SK-N-SH (cell line): Measurements from ENCODE around the gene FHOD3. TPM values are rescaled to one million over a fixed set of nuclear protein-coding genes. Genes with fewer than 3 reads are reported as not detected.

ENCODE experiments used
- CTCF ChIA-PET: fragments of 300-600, 350-600 bp; formaldehyde crosslinking; extraction: SDS; loops from one replicate; lab custom pipeline; 2021; lab: Yijun Ruan, JAX
- POLR2A ChIA-PET: fragments of 350-600 bp; sonication (Branson Sonifier 250); formaldehyde crosslinking; extraction: SDS; loops from one replicate; lab custom pipeline; 2020; ENCODE audit warnings: antibody characterized with exemption, inconsistent platforms; lab: Yijun Ruan, JAX
- DNase-seq: peaks from one replicate; pipeline ENCODE4 v3.0.0; 2012
- H2AFZ ChIP-seq: fragments of 200-600 bp; sonication (generic); 2 replicates; pipeline ENCODE4 v1.8.1; 2016; ENCODE audit warnings: antibody characterized with exemption, mild to moderate bottlenecking, low read depth
- H3F3A ChIP-seq: fragments of 200-600 bp; sonication (generic); replicated peaks from 2 replicates; pipeline ENCODE3; 2016; ENCODE audit warnings: antibody characterized with exemption, mild to moderate bottlenecking; ENCODE audit not compliant: insufficient read depth
- H3K27ac ChIP-seq, 2 experiments: fragments of 200-500 bp in 1 of 2; fragments of 200-600 bp in 1 of 2; sonication (Bioruptor generic) in 1 of 2; sonication (generic), shearing (Covaris generic) in 1 of 2; 2 replicates each; pipeline versions ENCODE4 v1.5.1 to v1.6.1; 2014 to 2016; ENCODE audit warnings: low read depth in 2 of 2, inconsistent platforms in 1 of 2, low read length in 1 of 2, mild to moderate bottlenecking in 1 of 2, mixed read lengths in 1 of 2
- H3K27me3 ChIP-seq: fragments of 200-600 bp; sonication (generic), shearing (Covaris generic); 2 replicates; pipeline ENCODE4 v1.6.1; 2016; ENCODE audit warnings: mixed run types; ENCODE audit not compliant: insufficient read depth
- H3K36me3 ChIP-seq, 2 experiments: fragments of 200-500 bp in 1 of 2; fragments of 200-600 bp in 1 of 2; sonication (Bioruptor generic) in 1 of 2; sonication (generic) in 1 of 2; replicated peaks in 1 of 2; 2 replicates each; pipeline versions ENCODE3 to v1.5.1; 2014 to 2016; ENCODE audit warnings: low read length in 1 of 2, mild to moderate bottlenecking in 1 of 2; ENCODE audit not compliant: insufficient read depth in 2 of 2, control insufficient read depth in 1 of 2
- H3K4me1 ChIP-seq, 2 experiments: fragments of 200-500 bp in 1 of 2; fragments of 200-600 bp in 1 of 2; sonication (Bioruptor generic) in 1 of 2; sonication (generic), shearing (Covaris generic) in 1 of 2; 2 replicates each; pipeline versions ENCODE4 v1.5.1 to v1.6.1; 2014 to 2016; ENCODE audit warnings: low read depth in 1 of 2, low read length in 1 of 2, mixed run types in 1 of 2; ENCODE audit not compliant: insufficient read depth in 2 of 2, control insufficient read depth in 1 of 2
- H3K4me2 ChIP-seq: fragments of 200-600 bp; sonication (generic), shearing (Covaris generic); 2 replicates; pipeline ENCODE4 v1.6.1; 2017; ENCODE audit warnings: mixed run types
- H3K4me3 ChIP-seq, 2 experiments: fragments of 200-500 bp in 1 of 2; fragments of 200-600 bp in 1 of 2; sonication (Bioruptor generic) in 1 of 2; sonication (generic), shearing (Covaris generic) in 1 of 2; 2 replicates each; pipeline versions ENCODE4 v1.5.1 to v1.8.1; 2014 to 2016; ENCODE audit warnings: low read depth in 2 of 2, inconsistent platforms in 1 of 2, low read length in 1 of 2, mild to moderate bottlenecking in 1 of 2, mixed read lengths in 1 of 2, moderate library complexity in 1 of 2
- H3K79me2 ChIP-seq: fragments of 200-600 bp; sonication (generic); 2 replicates; pipeline ENCODE4 v1.8.1; 2017; ENCODE audit warnings: mild to moderate bottlenecking; ENCODE audit not compliant: insufficient read depth
- H3K9ac ChIP-seq: fragments of 200-600 bp; sonication (generic); 2 replicates; pipeline ENCODE4 v1.6.1; 2017; ENCODE audit warnings: mixed run types
- H3K9me2 ChIP-seq: fragments of 200-600 bp; sonication (generic); 2 replicates; pipeline ENCODE4 v1.6.1; 2017; ENCODE audit warnings: mixed run types
- H3K9me3 ChIP-seq: fragments of 200-600 bp; sonication (generic); 2 replicates; pipeline ENCODE4 v1.6.1; 2017; ENCODE audit warnings: mixed run types, mild to moderate bottlenecking, moderate library complexity
- H4K20me1 ChIP-seq: fragments of 200-600 bp; sonication (generic); 2 replicates; pipeline ENCODE4 v1.6.1; 2017; ENCODE audit warnings: mild to moderate bottlenecking, mixed run types; ENCODE audit not compliant: insufficient read depth
- CTCF ChIP-seq: fragments of 200-600 bp; sonication (generic); IDR thresholded peaks from 2 replicates; pipeline ENCODE4 v1.6.1; 2017; ENCODE audit warnings: antibody characterized with exemption, mild to moderate bottlenecking, moderate library complexity
- IRF3 ChIP-seq: fragments of 150-350 bp; IDR thresholded peaks from 2 replicates; pipeline ENCODE4 v1.6.1; 2016; ENCODE audit warnings: mild to moderate bottlenecking, low read depth, low read length
- NFIC ChIP-seq: IDR thresholded peaks from 2 replicates; pipeline ENCODE4 v1.4.0; 2012; ENCODE audit warnings: borderline replicate concordance
- POLR2AphosphoS5 ChIP-seq: IDR thresholded peaks from 2 replicates; pipeline ENCODE4 v1.6.1; 2012; ENCODE audit warnings: low read depth, low read length
- TAF1 ChIP-seq: IDR thresholded peaks from 2 replicates; pipeline ENCODE4 v1.6.1; 2012; ENCODE audit warnings: low read depth, mild to moderate bottlenecking, low read length, moderate library complexity, borderline replicate concordance
- TEAD4 ChIP-seq: IDR thresholded peaks from 2 replicates; pipeline ENCODE4 v1.4.0; 2012; ENCODE audit warnings: mild to moderate bottlenecking, borderline replicate concordance; ENCODE audit not compliant: insufficient read depth
- USF1 ChIP-seq: IDR thresholded peaks from 2 replicates; pipeline ENCODE4 v1.4.0; 2012; ENCODE audit warnings: low read depth, borderline replicate concordance
- WGBS: methylation state at CpG from one replicate; pipeline ENCODE4 v1.1.6; 2017; ENCODE audit warnings: low lambda C conversion rate; 5-methylcytosine and 5-hydroxymethylcytosine counted together
- polyA plus RNA-seq, 3 experiments: library from polyadenylated mRNA; depleted of rRNA; stranded (reverse); fragments of >200 nt; gene quantifications; 2 replicates each; pipeline ENCODE4 v1.2.3, GENCODE V29; 2012

Gene FHOD3
- polyA plus RNA-seq, 1 of the 3 experiments (the other 2 are of a cell fraction), result 10.9 TPM

- ChIA-PET CTCF (interaction anchor here (1.2 kb wide), 1 partner anchor 8 kb away, joined by 3 read pairs; no protein-coding TSS in a partner anchor), POLR2A (no interaction called here)
- Histone ChIP-seq H3K4me1 (peaks cover 0 to 9% of the 10 kb centered on the region in 2 experiments; a peak in 2 of 4 replicates), H3K4me2 (no peak overlapping the region), H4K20me1 (no peaks in the 10 kb centered on the region), H3K36me3 (peaks cover 0 to 5% of the 10 kb centered on the region in 2 experiments), H3K4me3 (no peak overlapping the region), H3F3A (no peaks in the 10 kb centered on the region), H3K79me2 (no peaks in the 10 kb centered on the region), H3K9ac (no peak overlapping the region), H3K27ac (no peak overlapping the region), H2AFZ (no peak overlapping the region), H3K9me2 (no peaks in the 10 kb centered on the region), H3K27me3 (no peaks in the 10 kb centered on the region), H3K9me3 (no peaks in the 10 kb centered on the region)
- WGBS, result 77% methylated on average over 2 of the region's 2 CpGs
- DNase-seq, result no peak
- no peak for TF ChIP-seq POLR2AphosphoS5
- no peak for TF ChIP-seq CTCF
- TF ChIP-seq TAF1, result no peak
- TF ChIP-seq TEAD4, result no peak
- TF ChIP-seq USF1, result no peak
Observed at GRCh38 chr18:36504928-36505327, 207.4 kb downstream of the FHOD3 start.

- POLR2A ChIA-PET, result no interaction called here
- no peak for DNase-seq
- peaks cover 0 to 5% of the 10 kb centered on the region in 2 experiments for H3K36me3 ChIP-seq
- H2AFZ ChIP-seq, result no peak overlapping the region
- TF ChIP-seq NFIC (no peak), IRF3 (no peak)
- H3K9ac ChIP-seq, result no peak overlapping the region
- no peak overlapping the region for H3K4me3 ChIP-seq
- H3K4me1 ChIP-seq, result peaks cover 0 to 14% of the 10 kb centered on the region in 2 experiments; a peak in 2 of 4 replicates
- H3K9me3 ChIP-seq, result no peaks in the 10 kb centered on the region
- no peaks in the 10 kb centered on the region for H4K20me1 ChIP-seq
- WGBS, result 67% methylated on average over 1 of the region's 1 CpG
- H3K4me2 ChIP-seq, result no peak overlapping the region
- no peaks in the 10 kb centered on the region for H3F3A ChIP-seq
- CTCF ChIA-PET, result interaction anchor here (1.2 kb wide), 1 partner anchor 8 kb away, joined by 3 read pairs; no protein-coding TSS in a partner anchor
- H3K27me3 ChIP-seq, result no peaks in the 10 kb centered on the region
- H3K9me2 ChIP-seq, result no peaks in the 10 kb centered on the region
- H3K27ac ChIP-seq, result no peak overlapping the region
- H3K79me2 ChIP-seq, result no peaks in the 10 kb centered on the region
Observed at GRCh38 chr18:36505665-36506064, 208.2 kb downstream of the FHOD3 start.
